ENCODE measurements around the gene SCIN. TPM values are rescaled to one million over a fixed set of nuclear protein-coding genes. Genes with fewer than 3 reads are reported as not detected.
"Not testable (repeated sequence)": the region's sequence is repeated elsewhere in the genome, so short reads cannot be mapped to it uniquely, and the experiment has no call there.

Gene SCIN
- total RNA-seq, result under 1 TPM; 0.67 to 0.93 TPM

DNA sequence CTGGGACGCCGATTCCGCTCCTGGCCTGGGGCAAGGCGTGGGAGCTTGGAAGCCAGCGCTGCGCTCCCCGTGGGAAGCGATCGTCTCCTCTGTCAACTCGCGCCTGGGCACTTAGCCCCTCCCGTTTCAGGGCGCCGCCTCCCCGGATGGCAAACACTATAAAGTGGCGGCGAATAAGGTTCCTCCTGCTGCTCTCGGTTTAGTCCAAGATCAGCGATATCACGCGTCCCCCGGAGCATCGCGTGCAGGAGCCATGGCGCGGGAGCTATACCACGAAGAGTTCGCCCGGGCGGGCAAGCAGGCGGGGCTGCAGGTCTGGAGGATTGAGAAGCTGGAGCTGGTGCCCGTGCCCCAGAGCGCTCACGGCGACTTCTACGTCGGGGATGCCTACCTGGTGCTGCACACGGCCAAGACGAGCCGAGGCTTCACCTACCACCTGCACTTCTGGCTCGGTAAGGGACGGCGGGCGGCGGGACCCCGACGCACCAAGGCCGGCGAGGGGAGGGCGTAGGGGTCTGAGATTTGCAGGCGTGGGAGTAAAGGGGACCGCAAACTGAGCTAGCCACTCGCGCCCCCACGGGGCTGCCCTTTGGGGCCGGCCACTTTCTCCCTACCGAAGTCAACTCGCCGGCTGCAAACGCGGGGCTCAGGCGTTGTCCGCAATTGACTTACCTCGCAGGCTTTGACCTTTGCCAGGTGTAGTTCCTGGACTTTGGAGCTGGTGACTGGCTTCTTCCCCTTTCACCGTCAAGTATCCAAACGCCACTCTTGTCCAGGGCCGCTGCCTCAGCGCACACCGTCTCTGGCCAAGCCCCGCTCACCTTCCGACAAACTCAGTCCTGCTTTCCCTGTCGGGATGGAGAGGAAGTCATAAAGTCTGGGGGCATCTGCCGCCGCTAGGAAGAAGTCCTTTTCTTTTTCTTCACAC lies at the start of gene SCIN:
TSS of gene SCIN (plus strand) at position 187 of the 928 bp plus-strand sequence. CDS start at position 254, 67 bp downstream.
- H3K36me3 ChIP-seq, result no peaks in the 10 kb centered on the region
- DNase-seq (ENCODE audit: low spot score), result no peak
- H3K4me1 ChIP-seq, result peaks cover 0 to 15% of the 10 kb centered on the region in 2 donors
- no peak within 1 kb of the TSS for H3K27ac ChIP-seq
- no peaks in the 10 kb centered on the region for H3K9me3 ChIP-seq
- peak within 1 kb of the TSS; percentile 26 to 44 for H3K4me3 ChIP-seq
- no peaks in the 10 kb centered on the region for H3K27me3 ChIP-seq
- TF ChIP-seq, protein P1, sequence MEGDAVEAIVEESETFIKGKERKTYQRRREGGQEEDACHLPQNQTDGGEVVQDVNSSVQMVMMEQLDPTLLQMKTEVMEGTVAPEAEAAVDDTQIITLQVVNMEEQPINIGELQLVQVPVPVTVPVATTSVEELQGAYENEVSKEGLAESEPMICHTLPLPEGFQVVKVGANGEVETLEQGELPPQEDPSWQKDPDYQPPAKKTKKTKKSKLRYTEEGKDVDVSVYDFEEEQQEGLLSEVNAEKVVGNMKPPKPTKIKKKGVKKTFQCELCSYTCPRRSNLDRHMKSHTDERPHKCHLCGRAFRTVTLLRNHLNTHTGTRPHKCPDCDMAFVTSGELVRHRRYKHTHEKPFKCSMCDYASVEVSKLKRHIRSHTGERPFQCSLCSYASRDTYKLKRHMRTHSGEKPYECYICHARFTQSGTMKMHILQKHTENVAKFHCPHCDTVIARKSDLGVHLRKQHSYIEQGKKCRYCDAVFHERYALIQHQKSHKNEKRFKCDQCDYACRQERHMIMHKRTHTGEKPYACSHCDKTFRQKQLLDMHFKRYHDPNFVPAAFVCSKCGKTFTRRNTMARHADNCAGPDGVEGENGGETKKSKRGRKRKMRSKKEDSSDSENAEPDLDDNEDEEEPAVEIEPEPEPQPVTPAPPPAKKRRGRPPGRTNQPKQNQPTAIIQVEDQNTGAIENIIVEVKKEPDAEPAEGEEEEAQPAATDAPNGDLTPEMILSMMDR (IDR thresholded peaks at IDR 0.05), result no peak

DNA sequence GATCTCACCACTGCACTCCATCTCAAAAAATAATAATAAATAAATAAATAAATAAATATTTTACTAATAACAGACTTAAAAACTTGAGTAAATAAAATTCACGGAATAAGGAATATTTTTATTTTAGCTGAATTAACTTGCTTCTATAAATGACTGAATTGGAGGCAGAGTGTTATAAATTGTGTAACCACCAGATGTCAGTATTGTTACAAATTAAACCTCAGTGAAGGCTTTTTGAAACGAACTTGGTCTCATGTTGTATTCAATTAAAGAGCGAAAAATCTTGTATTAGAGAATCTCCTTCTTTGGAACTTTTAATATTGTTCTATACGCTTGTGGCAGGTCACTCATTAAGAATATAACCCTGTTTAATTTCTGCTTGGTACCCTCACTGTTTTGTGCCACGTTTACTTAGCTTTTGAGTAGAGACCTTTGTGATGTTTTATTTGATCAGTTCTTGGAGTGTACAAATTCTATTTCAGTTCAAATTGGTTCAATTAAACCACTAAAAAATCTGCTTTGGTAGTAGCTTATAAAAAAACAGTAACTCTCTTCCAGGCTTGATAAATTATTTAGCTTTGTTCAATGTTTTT lies 45.6 kb upstream of the SCIN start:
- Histone ChIP-seq H3K4me3 (no peak overlapping the region), H3K27me3 (no peaks in the 10 kb centered on the region), H3K36me3 (no peaks in the 10 kb centered on the region), H3K4me1 (no peaks in the 10 kb centered on the region), H3K9me3 (no peaks in the 10 kb centered on the region), H3K27ac (no peak overlapping the region)
- TF ChIP-seq, protein P1 (IDR thresholded peaks at IDR 0.05), result peak; percentile 31 to 76
- DNase-seq (ENCODE audit: low spot score), result no peak

DNA sequence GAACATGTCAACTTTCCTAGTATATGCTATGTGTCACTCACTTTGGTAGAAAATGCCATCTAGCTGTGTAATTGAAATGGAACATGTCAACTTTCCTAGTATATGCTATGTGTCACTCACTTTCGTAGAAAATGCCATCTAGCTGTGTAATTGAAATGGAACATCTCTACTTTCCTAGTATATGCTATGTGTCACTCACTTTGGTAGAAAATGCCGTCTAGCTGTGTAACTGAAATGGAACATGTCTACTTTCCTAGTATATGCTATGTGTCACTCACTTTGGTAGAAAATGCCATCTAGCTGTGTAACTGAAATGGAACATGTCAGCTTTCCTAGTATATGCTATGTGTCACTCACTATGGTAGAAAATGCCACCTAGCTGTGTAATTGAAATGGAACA lies 43.8 kb upstream of the SCIN start:
- H3K4me1 ChIP-seq; H3K27ac ChIP-seq; H3K27me3 ChIP-seq; H3K4me3 ChIP-seq; DNase-seq (ENCODE audit: low spot score); H3K36me3 ChIP-seq; H3K9me3 ChIP-seq: not testable (repeated sequence)

DNA sequence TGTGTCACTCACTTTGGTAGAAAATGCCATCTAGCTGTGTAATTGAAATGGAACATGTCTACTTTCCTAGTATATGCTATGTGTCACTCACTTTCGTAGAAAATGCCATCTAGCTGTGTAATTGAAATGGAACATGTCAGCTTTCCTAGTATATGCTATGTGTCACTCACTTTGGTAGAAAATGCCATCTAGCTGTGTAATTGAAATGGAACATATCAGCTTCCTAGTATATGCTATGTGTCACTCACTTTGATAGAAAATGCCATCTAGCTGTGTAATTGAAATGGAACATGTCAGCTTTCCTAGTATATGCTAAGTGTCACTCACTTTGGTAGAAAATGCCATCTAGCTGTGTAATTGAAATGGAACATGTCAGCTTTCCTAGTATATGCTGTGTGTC lies 42.9 kb upstream of the SCIN start:
- not testable (repeated sequence) for H3K4me3 ChIP-seq; H3K9me3 ChIP-seq; DNase-seq (ENCODE audit: low spot score); H3K27ac ChIP-seq; H3K27me3 ChIP-seq; H3K36me3 ChIP-seq; H3K4me1 ChIP-seq

DNA sequence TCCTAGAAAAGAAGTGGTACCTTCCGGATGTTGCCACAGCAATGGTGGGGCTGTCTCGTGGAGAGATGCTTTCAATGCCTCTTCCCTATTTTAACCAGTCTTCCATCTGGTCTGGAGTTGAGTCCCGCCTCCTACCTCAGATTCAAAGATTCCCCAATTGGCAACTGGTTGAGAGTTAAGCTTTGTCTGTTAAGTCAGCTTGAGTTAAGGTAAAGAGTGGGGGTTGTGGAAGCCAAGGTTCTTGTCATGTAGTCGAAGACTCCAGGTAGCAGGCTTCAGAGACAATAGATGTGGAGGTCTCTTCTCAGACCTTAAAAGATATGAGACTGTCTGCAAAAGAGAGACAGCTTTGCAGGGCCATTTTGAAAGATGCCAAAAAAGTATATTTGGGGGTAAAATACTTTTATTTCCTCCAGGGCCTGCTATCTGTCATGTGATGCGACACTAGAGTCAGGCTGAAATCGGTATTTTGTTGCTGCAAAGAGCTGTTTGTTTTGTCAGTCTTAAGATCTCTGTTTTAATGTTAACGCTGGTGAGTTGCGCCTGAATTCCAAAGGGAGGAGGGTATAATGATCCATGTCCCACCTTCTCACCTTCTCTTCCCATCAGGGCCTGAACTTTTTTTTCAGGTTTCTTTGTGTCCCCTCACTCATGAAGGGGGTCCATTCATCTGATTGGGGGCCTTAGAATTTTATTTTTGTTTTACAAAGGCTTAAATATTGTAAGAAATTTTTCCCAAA lies 40.4 kb upstream of the SCIN start:
- no peaks in the 10 kb centered on the region for H3K36me3 ChIP-seq
- no peaks in the 10 kb centered on the region for H3K27me3 ChIP-seq
- no peaks in the 10 kb centered on the region for H3K9me3 ChIP-seq
- no peak for DNase-seq (ENCODE audit: low spot score)
- no peaks in the 10 kb centered on the region for H3K4me1 ChIP-seq
- no peak overlapping the region for H3K27ac ChIP-seq
- no peak overlapping the region for H3K4me3 ChIP-seq
- TF ChIP-seq, protein P1 (IDR thresholded peaks at IDR 0.05), result no peak

DNA sequence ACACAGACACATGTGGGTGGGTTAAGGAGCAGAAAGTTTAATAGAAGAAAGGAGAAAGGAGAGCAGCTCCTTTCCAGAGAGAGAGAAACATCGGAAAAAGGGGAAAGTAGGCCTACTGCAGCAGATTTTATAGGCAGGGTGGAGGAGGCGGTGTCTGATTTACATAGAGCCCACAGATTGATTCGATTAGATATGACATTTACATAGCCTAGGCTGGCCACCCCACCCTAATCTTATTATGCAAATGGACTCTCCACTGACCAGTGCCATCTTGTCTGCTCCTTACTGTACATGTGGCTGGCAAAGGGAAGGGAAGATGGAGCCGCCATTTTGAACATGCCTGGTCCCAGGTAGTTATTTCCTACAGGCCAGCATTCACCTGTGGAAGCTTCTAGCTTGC lies 38.7 kb upstream of the SCIN start:
- TF ChIP-seq, protein P1 (IDR thresholded peaks at IDR 0.05), result no peak
- no peak overlapping the region for H3K4me3 ChIP-seq
- H3K36me3 ChIP-seq, result no peaks in the 10 kb centered on the region
- no peaks in the 10 kb centered on the region for H3K9me3 ChIP-seq
- H3K4me1 ChIP-seq, result no peaks in the 10 kb centered on the region
- H3K27ac ChIP-seq, result no peak overlapping the region
- DNase-seq (ENCODE audit: low spot score), result no peak
- no peaks in the 10 kb centered on the region for H3K27me3 ChIP-seq

Measured in right atrium auricular region (tissue), 2 donors.